Measurements from ENCODE around the gene TJAP1.

Gene TJAP1

DNA sequence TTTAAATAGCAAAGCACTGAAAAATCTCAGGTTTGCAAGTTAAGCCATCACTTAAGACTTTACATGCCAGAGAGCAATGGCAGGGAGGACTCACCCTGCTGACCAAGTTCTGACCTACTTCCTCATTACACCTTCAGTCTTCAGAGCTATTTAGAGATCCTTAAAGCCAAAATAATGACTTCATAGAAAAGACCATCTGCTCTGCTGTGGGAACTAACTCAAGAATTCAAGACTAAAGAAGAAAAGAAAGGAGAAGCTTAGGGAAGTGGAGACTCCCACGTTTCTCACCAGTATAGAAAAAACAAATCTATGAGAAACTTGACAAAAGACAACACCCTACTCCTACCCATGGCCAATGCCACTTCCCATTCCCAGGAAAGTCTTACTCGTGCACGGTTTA lies 69.9 kb downstream of the TJAP1 start:
- no peak overlapping the region for H3K4me3 ChIP-seq (ENCODE audit: insufficient read depth, low read depth, low read length)
- H3K4me1 ChIP-seq (ENCODE audit: control insufficient read depth, insufficient read depth, low read length), result no peaks in the 10 kb centered on the region
- no peak overlapping the region for H3K27ac ChIP-seq (ENCODE audit: insufficient read depth, low read depth, low read length, poor library complexity, severe bottlenecking)
- peaks cover 55% of the 10 kb centered on the region for H3K36me3 ChIP-seq (ENCODE audit: control insufficient read depth, insufficient read depth, low read length)
- 92% methylated on average over 3 of the region's 3 CpGs for WGBS, 2 experiments
- no peaks in the 10 kb centered on the region for H3K9me3 ChIP-seq (ENCODE audit: control insufficient read depth, low read length)
- H3K27me3 ChIP-seq (ENCODE audit: control insufficient read depth, insufficient read depth, low read length, poor library complexity, severe bottlenecking), result no peaks in the 10 kb centered on the region
